SJSA1 (cell line): ENCODE data around the gene ABLIM2. TPM values are rescaled to one million over a fixed set of nuclear protein-coding genes. Genes with fewer than 3 reads are reported as not detected.

Experiments used
- DNase-seq, 2 experiments: peaks; one replicate each; pipeline ENCODE4 v3.0.0-alpha.2; 2015 to 2020; ENCODE audit warnings: low spot score in 2 of 2, low read depth in 1 of 2
- H3K27ac ChIP-seq: fragments of 250-450 bp; sonication (Bioruptor Pico); 2 replicates; pipeline ENCODE4 v1.5.1; 2020; ENCODE audit warnings: mild to moderate bottlenecking, moderate library complexity
- H3K27me3 ChIP-seq: fragments of 250-450 bp; sonication (Bioruptor Pico); replicated peaks from 2 replicates; pipeline ENCODE4 v1.5.1; 2020; ENCODE audit warnings: mild to moderate bottlenecking, moderate library complexity
- H3K36me3 ChIP-seq: fragments of 250-450 bp; sonication (Bioruptor Pico); 2 replicates; pipeline ENCODE4 v1.5.1; 2020; ENCODE audit warnings: mild to moderate bottlenecking
- H3K4me1 ChIP-seq: fragments of 250-450 bp; sonication (Bioruptor Pico); replicated peaks from 2 replicates; pipeline ENCODE4 v1.6.1; 2021; ENCODE audit warnings: mild to moderate bottlenecking
- H3K4me3 ChIP-seq: fragments of 250-450 bp; sonication (Bioruptor Pico); 2 replicates; pipeline ENCODE4 v1.5.1; 2020; ENCODE audit warnings: mild to moderate bottlenecking
- H3K9me3 ChIP-seq: fragments of 250-450 bp; sonication (Bioruptor Pico); replicated peaks from 2 replicates; pipeline ENCODE4 v1.5.1; 2020; ENCODE audit warnings: mild to moderate bottlenecking
- total RNA-seq: library from RNA; depleted of rRNA; stranded (reverse); fragments of >200 nt; shearing (Covaris generic); gene quantifications from 2 replicates; pipeline ENCODE4 v1.2.3, GENCODE V29; 2014

The ABLIM2 gene
- total RNA-seq, 1 experiment from 2014 or later: 0.13 TPM

- DNase-seq: no peak
- Histone ChIP-seq H3K9me3 (no peaks in the 10 kb centered on the region), H3K27me3 (peaks cover 48% of the 10 kb centered on the region), H3K27ac (no peak overlapping the region), H3K4me3 (no peak overlapping the region), H3K4me1 (no peaks in the 10 kb centered on the region), H3K36me3 (no peaks in the 10 kb centered on the region)
Measured at GRCh38 chr4:8001564-8002355, 156.9 kb downstream of the ABLIM2 start.

GRCh38 chr4:8000721-8001491 is 157.7 kb downstream of the ABLIM2 start:
- H3K27me3 ChIP-seq: peaks cover 40% of the 10 kb centered on the region
- H3K4me1 ChIP-seq: no peaks in the 10 kb centered on the region
- H3K27ac ChIP-seq: no peak overlapping the region
- no peak for DNase-seq
- no peak overlapping the region for H3K4me3 ChIP-seq
- no peaks in the 10 kb centered on the region for H3K9me3 ChIP-seq
- H3K36me3 ChIP-seq: no peaks in the 10 kb centered on the region

GRCh38 chr4:8000247-8000646 is 158.4 kb downstream of the ABLIM2 start:
- Histone ChIP-seq H3K27ac (no peak overlapping the region), H3K9me3 (no peaks in the 10 kb centered on the region), H3K36me3 (no peaks in the 10 kb centered on the region), H3K4me3 (no peak overlapping the region), H3K4me1 (no peaks in the 10 kb centered on the region), H3K27me3 (peaks cover 35% of the 10 kb centered on the region)
- no peak for DNase-seq

GRCh38 chr4:7999695-8000094 is 158.9 kb downstream of the ABLIM2 start:
- Histone ChIP-seq H3K27me3 (peaks cover 31% of the 10 kb centered on the region), H3K27ac (no peak overlapping the region), H3K4me3 (no peak overlapping the region), H3K9me3 (no peaks in the 10 kb centered on the region), H3K4me1 (no peaks in the 10 kb centered on the region), H3K36me3 (no peaks in the 10 kb centered on the region)
- no peak for DNase-seq

- DNase-seq: no peak
- Histone ChIP-seq H3K27me3 (peaks cover 27% of the 10 kb centered on the region), H3K4me1 (no peaks in the 10 kb centered on the region)
Measured at GRCh38 chr4:7999279-7999678, 159.3 kb downstream of the ABLIM2 start.

GRCh38 chr4:7998447-7998846 is 160.2 kb downstream of the ABLIM2 start:
- Histone ChIP-seq H3K4me3 (no peak overlapping the region), H3K27ac (no peak overlapping the region), H3K9me3 (no peaks in the 10 kb centered on the region), H3K36me3 (no peaks in the 10 kb centered on the region), H3K27me3 (peaks cover 26% of the 10 kb centered on the region), H3K4me1 (no peaks in the 10 kb centered on the region)
- DNase-seq: no peak

More at GRCh38 chr4:7999279-7999678, 159.3 kb downstream of the ABLIM2 start:
- no peak overlapping the region for H3K4me3 ChIP-seq
- H3K27ac ChIP-seq: no peak overlapping the region
- no peaks in the 10 kb centered on the region for H3K36me3 ChIP-seq
- no peaks in the 10 kb centered on the region for H3K9me3 ChIP-seq

GRCh38 chr4:7995866-7996265 is 162.7 kb downstream of the ABLIM2 start:
- Histone ChIP-seq H3K4me1 (peaks cover 11% of the 10 kb centered on the region), H3K27ac (no peak overlapping the region), H3K4me3 (no peak overlapping the region), H3K27me3 (peaks cover 4% of the 10 kb centered on the region), H3K9me3 (no peaks in the 10 kb centered on the region), H3K36me3 (no peaks in the 10 kb centered on the region)
- DNase-seq: no peak

GRCh38 chr4:7995135-7995534 is 163.5 kb downstream of the ABLIM2 start:
- Histone ChIP-seq H3K36me3 (no peaks in the 10 kb centered on the region), H3K4me1 (peaks cover 11% of the 10 kb centered on the region), H3K4me3 (no peak overlapping the region), H3K27me3 (no peaks in the 10 kb centered on the region; the same call in none of the 2 replicates), H3K27ac (no peak overlapping the region), H3K9me3 (no peaks in the 10 kb centered on the region)
- no peak for DNase-seq

- no peaks in the 10 kb centered on the region for H3K9me3 ChIP-seq
- H3K27me3 ChIP-seq: no peaks in the 10 kb centered on the region; the same call in 1 of the 2 replicates
- H3K27ac ChIP-seq: no peak overlapping the region
- DNase-seq: no peak
- H3K36me3 ChIP-seq: no peaks in the 10 kb centered on the region
- H3K4me3 ChIP-seq: no peak overlapping the region
- peaks cover 11% of the 10 kb centered on the region for H3K4me1 ChIP-seq
Measured at GRCh38 chr4:7993671-7994070, 164.9 kb downstream of the ABLIM2 start.

GRCh38 chr4:7992846-7993245 is 165.8 kb downstream of the ABLIM2 start:
- Histone ChIP-seq H3K4me3 (no peak overlapping the region), H3K27me3 (no peaks in the 10 kb centered on the region; the same call in 1 of the 2 replicates), H3K9me3 (no peaks in the 10 kb centered on the region), H3K36me3 (no peaks in the 10 kb centered on the region), H3K27ac (no peak overlapping the region), H3K4me1 (peaks cover 11% of the 10 kb centered on the region)
- DNase-seq: no peak

GRCh38 chr4:7990807-7991459 is 167.7 kb downstream of the ABLIM2 start:
- no peak overlapping the region for H3K27ac ChIP-seq
- no peak for DNase-seq
- no peaks in the 10 kb centered on the region for H3K36me3 ChIP-seq
- peaks cover 11% of the 10 kb centered on the region for H3K4me1 ChIP-seq
- H3K4me3 ChIP-seq: no peak overlapping the region
- H3K27me3 ChIP-seq: no peaks in the 10 kb centered on the region
- no peaks in the 10 kb centered on the region for H3K9me3 ChIP-seq

GRCh38 chr4:7989654-7990053 is 169.0 kb downstream of the ABLIM2 start:
- H3K27me3 ChIP-seq: no peaks in the 10 kb centered on the region
- DNase-seq: no peak
- H3K4me1 ChIP-seq: peaks cover 11% of the 10 kb centered on the region
- no peak overlapping the region for H3K4me3 ChIP-seq
- H3K36me3 ChIP-seq: no peaks in the 10 kb centered on the region
- H3K27ac ChIP-seq: no peak overlapping the region
- H3K9me3 ChIP-seq: no peaks in the 10 kb centered on the region

GRCh38 chr4:7988437-7988836 is 170.2 kb downstream of the ABLIM2 start:
- Histone ChIP-seq H3K9me3 (no peaks in the 10 kb centered on the region), H3K27me3 (no peaks in the 10 kb centered on the region), H3K4me1 (peaks cover 11% of the 10 kb centered on the region), H3K27ac (no peak overlapping the region), H3K4me3 (no peak overlapping the region), H3K36me3 (no peaks in the 10 kb centered on the region)
- DNase-seq: no peak
